Measurements from ENCODE around the gene HHAT.
A peak's percentile ranks its signal among the peaks of the same experiment; 100 is the strongest.

HHAT gene

GRCh38 chr1:210328746-210329503 lies at the start of gene HHAT:
Gene HHAT, plus strand, starts transcription at chr1:210328902. Its CDS starts 20,074 bp downstream, at chr1:210348976.
- peak; percentile 79 for DNase-seq (ENCODE audit: low spot score)

- DNase-seq (ENCODE audit: low spot score): no peak
Measured at GRCh38 chr1:210280221-210280620, 48.5 kb upstream of the HHAT start.

GRCh38 chr1:210288116-210288515 lies 40.6 kb upstream of the HHAT start:
- DNase-seq (ENCODE audit: low spot score): no peak

- no peak for DNase-seq (ENCODE audit: low spot score)
Measured at GRCh38 chr1:210289248-210289647, 39.5 kb upstream of the HHAT start.

GRCh38 chr1:210291081-210291764 lies 37.5 kb upstream of the HHAT start:
- DNase-seq (ENCODE audit: low spot score): no peak

- DNase-seq (ENCODE audit: low spot score): peak; percentile 73
Measured at GRCh38 chr1:210291786-210292230, 36.9 kb upstream of the HHAT start.

- peak; percentile 30 for DNase-seq (ENCODE audit: low spot score)
Measured at GRCh38 chr1:210292231-210292871, 36.4 kb upstream of the HHAT start.

- DNase-seq (ENCODE audit: low spot score): peak; percentile 82
Measured at GRCh38 chr1:210293171-210293607, 35.5 kb upstream of the HHAT start.

GRCh38 chr1:210294999-210295745 lies 33.5 kb upstream of the HHAT start:
- peak; percentile 72 for DNase-seq (ENCODE audit: low spot score)

GRCh38 chr1:210296682-210297081 lies 32.0 kb upstream of the HHAT start:
- DNase-seq (ENCODE audit: low spot score): no peak

GRCh38 chr1:210298296-210298695 lies 30.4 kb upstream of the HHAT start:
- DNase-seq (ENCODE audit: low spot score): no peak

- DNase-seq (ENCODE audit: low spot score): no peak
Measured at GRCh38 chr1:210298936-210299335, 29.8 kb upstream of the HHAT start.

- DNase-seq (ENCODE audit: low spot score): no peak
Measured at GRCh38 chr1:210299501-210299900, 29.2 kb upstream of the HHAT start.

GRCh38 chr1:210300923-210301614 lies 27.6 kb upstream of the HHAT start:
- DNase-seq (ENCODE audit: low spot score): no peak

GRCh38 chr1:210301615-210302000 lies 27.1 kb upstream of the HHAT start:
- peak; percentile 62 for DNase-seq (ENCODE audit: low spot score)

GRCh38 chr1:210302501-210302900 lies 26.2 kb upstream of the HHAT start:
- DNase-seq (ENCODE audit: low spot score): no peak

GRCh38 chr1:210303391-210303790 lies 25.3 kb upstream of the HHAT start:
- DNase-seq (ENCODE audit: low spot score): no peak

GRCh38 chr1:210310562-210311153 lies 18.0 kb upstream of the HHAT start:
- no peak for DNase-seq (ENCODE audit: low spot score)

GRCh38 chr1:210311726-210312493 lies 16.8 kb upstream of the HHAT start:
- DNase-seq (ENCODE audit: low spot score): no peak

GRCh38 chr1:210313046-210313595 lies 15.6 kb upstream of the HHAT start:
- DNase-seq (ENCODE audit: low spot score): no peak
